ENCODE measurements around the gene ST14.

- TF ChIP-seq, protein P1, sequence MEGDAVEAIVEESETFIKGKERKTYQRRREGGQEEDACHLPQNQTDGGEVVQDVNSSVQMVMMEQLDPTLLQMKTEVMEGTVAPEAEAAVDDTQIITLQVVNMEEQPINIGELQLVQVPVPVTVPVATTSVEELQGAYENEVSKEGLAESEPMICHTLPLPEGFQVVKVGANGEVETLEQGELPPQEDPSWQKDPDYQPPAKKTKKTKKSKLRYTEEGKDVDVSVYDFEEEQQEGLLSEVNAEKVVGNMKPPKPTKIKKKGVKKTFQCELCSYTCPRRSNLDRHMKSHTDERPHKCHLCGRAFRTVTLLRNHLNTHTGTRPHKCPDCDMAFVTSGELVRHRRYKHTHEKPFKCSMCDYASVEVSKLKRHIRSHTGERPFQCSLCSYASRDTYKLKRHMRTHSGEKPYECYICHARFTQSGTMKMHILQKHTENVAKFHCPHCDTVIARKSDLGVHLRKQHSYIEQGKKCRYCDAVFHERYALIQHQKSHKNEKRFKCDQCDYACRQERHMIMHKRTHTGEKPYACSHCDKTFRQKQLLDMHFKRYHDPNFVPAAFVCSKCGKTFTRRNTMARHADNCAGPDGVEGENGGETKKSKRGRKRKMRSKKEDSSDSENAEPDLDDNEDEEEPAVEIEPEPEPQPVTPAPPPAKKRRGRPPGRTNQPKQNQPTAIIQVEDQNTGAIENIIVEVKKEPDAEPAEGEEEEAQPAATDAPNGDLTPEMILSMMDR (IDR thresholded peaks at IDR 0.05): no peak
- no peak for TF ChIP-seq POLR2A (IDR thresholded peaks at IDR 0.05)
- TF ChIP-seq EP300 (IDR thresholded peaks at IDR 0.05): no peak
- no peak for TF ChIP-seq POLR2AphosphoS5 (IDR thresholded peaks at IDR 0.05)
Observed at GRCh38 chr11:130133716-130134115, 25.9 kb upstream of the ST14 start.
